HEK293T (cell line): Measurements from ENCODE around the gene PTMA.

ENCODE experiments used
- CTBP1 ChIP-seq: fragments of 450-650 bp; IDR thresholded peaks from 2 replicates; pipeline ENCODE4 v1.6.1; 2016; ENCODE audit warnings: borderline replicate concordance
- ELF4 ChIP-seq: fragments of 450-650 bp; IDR thresholded peaks from 2 replicates; pipeline ENCODE4 v1.6.1; 2017; ENCODE audit warnings: antibody characterized with exemption
- FOXK2 ChIP-seq: fragments of 450-650 bp; IDR thresholded peaks from 2 replicates; pipeline ENCODE4 v1.6.1; 2016; ENCODE audit warnings: mild to moderate bottlenecking
- HDGF ChIP-seq: fragments of 450-650 bp; IDR thresholded peaks from 2 replicates; pipeline ENCODE4 v1.6.1; 2017; ENCODE audit warnings: antibody characterized with exemption, borderline replicate concordance
- LEF1 ChIP-seq: fragments of 450-650 bp; IDR thresholded peaks from 2 replicates; pipeline ENCODE4 v1.6.1; 2017; ENCODE audit warnings: mild to moderate bottlenecking, borderline replicate concordance
- NFRKB ChIP-seq: fragments of 450-650 bp; IDR thresholded peaks from 2 replicates; pipeline ENCODE4 v1.6.1; 2016; ENCODE audit warnings: mild to moderate bottlenecking, moderate library complexity
- SP1 ChIP-seq: fragments of 450-650 bp; IDR thresholded peaks from 2 replicates; pipeline ENCODE4 v1.6.1; 2017
- TARDBP ChIP-seq: fragments of 450-650 bp; IDR thresholded peaks from 2 replicates; pipeline ENCODE4 v1.6.1; 2016
- ZNF384 ChIP-seq: fragments of 450-650 bp; IDR thresholded peaks from 2 replicates; pipeline ENCODE4 v1.6.1; 2016

DNA sequence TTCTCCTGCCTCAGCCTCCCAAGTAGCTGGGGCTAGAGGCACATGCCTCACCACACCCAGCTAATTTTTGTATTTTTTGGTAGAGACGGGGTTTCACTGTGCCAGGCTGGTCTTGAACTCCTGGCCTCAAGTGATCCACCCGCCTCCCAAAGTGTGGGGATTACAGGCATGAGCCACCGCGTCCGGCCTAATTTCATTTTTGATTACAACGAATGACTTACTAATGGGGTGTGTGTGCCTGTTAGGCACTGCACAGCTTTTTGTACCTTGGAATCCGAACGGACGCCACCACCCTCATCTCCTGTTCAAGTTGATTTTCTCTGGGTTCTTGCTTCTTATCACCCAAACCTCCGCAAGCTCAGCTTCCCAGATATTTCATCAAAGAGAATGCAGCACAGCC lies 17.2 kb downstream of the PTMA start:
- TF ChIP-seq TARDBP = no peak
- no peak for TF ChIP-seq FOXK2
- no peak for TF ChIP-seq CTBP1
- TF ChIP-seq SP1 = no peak
- no peak for TF ChIP-seq ELF4
- no peak for TF ChIP-seq ZNF384
- no peak for TF ChIP-seq LEF1
- no peak for TF ChIP-seq HDGF
- TF ChIP-seq NFRKB = no peak
